ENCODE results near the gene PCDHB12. TPM values are rescaled to one million over a fixed set of nuclear protein-coding genes. Genes with fewer than 3 reads are reported as not detected.

Gene PCDHB12
- 0.16 and 1.3 TPM in 2 replicates for total RNA-seq

DNA sequence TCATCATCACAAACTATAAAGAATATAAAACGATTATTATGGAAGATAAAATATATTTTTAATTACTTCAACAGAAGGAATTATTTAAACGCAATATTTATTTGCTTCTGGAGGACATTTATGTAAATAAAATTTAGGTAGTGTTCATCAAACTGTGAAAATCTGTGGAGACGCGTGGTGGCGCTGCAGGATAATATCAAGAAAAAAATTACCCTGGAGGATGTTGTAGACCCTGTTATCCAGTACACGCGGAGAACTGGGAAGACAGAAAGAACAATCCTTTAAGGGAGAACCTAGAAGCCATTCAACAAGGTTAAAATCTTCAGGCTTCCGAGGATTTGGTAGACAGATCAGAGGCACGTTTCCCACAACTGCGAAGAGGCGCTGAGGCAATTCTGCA is at the start of gene PCDHB12:
TSS of gene PCDHB12 (plus strand) at position 242 of the 400 bp plus-strand sequence. CDS start 189 bp downstream, outside the sequence.

DNA sequence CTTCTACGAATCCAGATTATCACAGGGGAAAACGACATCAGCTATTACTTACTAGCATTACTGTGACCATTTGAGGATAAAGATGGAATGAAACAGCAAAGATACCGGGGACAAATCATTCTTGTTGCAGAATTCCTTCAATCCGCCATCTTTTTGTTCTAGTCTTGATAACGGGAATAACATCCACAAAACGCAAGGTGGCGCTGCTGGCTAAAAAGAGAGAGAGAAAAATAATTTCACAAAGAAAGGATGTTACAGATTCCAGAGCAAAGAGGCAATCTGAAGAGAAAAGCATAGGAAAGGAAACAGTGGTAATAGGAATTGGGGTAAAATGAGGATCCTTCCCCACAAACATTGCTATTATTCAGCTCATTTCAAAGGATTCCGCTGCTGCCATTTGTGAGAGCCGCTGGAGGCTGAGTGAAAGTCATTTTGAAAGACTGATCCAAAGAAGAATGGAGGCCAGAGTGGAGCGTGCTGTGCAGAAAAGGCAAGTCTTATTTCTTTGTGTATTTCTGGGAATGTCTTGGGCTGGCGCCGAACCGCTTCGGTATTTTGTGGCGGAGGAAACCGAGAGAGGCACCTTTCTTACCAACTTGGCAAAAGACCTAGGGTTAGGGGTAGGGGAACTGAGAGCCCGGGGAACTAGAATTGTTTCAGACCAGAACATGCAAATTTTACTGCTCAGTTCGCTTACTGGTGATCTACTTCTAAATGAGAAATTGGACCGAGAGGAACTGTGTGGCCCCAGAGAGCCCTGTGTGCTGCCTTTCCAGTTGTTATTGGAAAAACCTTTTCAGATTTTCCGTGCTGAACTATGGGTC is 35.9 kb upstream of the PCDHB12 start, which contains the start of gene PCDHB7:
TSS of gene PCDHB7 (plus strand) at position 264 of the 824 bp plus-strand sequence. CDS start at position 456, 192 bp downstream.

DNA sequence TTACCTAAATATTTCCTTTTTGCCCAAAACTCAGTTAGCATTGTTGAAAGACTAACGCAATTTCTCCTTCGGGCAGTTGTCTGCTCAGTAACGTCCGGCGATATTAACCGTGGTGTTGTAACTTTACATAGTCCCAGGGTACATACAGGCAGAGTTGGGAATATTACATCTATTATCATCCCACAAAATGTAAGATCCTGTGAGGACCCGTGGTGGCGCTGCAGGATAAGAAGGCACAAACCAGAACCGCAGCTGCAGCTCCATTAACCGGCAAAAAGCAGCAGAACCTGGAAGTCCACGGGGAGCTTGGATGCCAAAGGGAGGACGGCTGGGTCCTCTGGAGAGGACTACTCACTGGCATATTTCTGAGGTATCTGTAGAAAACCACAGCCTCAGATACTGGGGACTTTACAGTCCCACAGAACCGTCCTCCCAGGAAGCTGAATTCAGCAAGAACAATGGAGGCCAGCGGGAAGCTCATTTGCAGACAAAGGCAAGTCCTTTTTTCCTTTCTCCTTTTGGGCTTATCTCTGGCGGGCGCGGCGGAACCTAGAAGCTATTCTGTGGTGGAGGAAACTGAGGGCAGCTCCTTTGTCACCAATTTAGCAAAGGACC is 30.8 kb upstream of the PCDHB12 start, which contains the start of gene PCDHB8:
TSS of gene PCDHB8 (plus strand) at position 214 of the 615 bp plus-strand sequence. CDS start at position 459, 245 bp downstream.

GRCh38 chr5:141182248-141182647 is 26.3 kb upstream of the PCDHB12 start, which contains the start of gene PCDHB16:
Gene PCDHB16 (plus strand): TSS chr5:141182387. CDS start chr5:141182560, 173 bp downstream.

GRCh38 chr5:141186897-141187512 is 21.5 kb upstream of the PCDHB12 start, which contains the start of gene PCDHB9:
Gene PCDHB9 (plus strand): TSS chr5:141187161. CDS start chr5:141187319, 158 bp downstream.

DNA sequence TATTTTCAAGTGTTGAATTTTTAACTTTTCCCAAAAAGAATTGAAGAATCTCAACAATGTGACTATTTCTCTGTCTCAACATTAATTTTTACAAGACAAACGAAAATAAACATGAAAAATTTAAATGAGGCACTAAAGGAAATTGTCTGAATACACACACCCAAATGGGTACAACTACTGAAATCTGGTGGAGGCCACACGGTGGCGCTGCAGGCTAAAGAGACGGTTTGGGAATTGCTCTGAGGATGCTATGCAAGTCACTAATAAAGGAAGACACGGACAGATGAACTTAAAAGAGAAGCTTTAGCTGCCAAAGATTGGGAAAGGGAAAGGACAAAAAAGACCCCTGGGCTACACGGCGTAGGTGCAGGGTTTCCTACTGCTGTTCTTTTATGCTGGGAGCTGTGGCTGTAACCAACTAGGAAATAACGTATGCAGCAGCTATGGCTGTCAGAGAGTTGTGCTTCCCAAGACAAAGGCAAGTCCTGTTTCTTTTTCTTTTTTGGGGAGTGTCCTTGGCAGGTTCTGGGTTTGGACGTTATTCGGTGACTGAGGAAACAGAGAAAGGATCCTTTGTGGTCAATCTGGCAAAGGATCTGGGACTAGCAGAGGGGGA is 16.3 kb upstream of the PCDHB12 start, which contains the start of gene PCDHB10:
TSS of gene PCDHB10 (plus strand) at position 244 of the 616 bp plus-strand sequence. CDS start at position 444, 200 bp downstream.

GRCh38 chr5:141199359-141200235 is 8.9 kb upstream of the PCDHB12 start, which contains the start of gene PCDHB11:
Gene PCDHB11 (plus strand): TSS chr5:141199627. CDS start chr5:141199775, 148 bp downstream.

GRCh38 chr5:141213656-141214339 is 5.3 kb downstream of the PCDHB12 start, which contains the start of gene PCDHB13:
Gene PCDHB13 (plus strand): TSS chr5:141213919. CDS start chr5:141214124, 205 bp downstream.

GRCh38 chr5:141223112-141223783 is 14.7 kb downstream of the PCDHB12 start, which contains the start of gene PCDHB14:
Gene PCDHB14 (plus strand): TSS chr5:141223343. CDS start chr5:141223506, 163 bp downstream.

DNA sequence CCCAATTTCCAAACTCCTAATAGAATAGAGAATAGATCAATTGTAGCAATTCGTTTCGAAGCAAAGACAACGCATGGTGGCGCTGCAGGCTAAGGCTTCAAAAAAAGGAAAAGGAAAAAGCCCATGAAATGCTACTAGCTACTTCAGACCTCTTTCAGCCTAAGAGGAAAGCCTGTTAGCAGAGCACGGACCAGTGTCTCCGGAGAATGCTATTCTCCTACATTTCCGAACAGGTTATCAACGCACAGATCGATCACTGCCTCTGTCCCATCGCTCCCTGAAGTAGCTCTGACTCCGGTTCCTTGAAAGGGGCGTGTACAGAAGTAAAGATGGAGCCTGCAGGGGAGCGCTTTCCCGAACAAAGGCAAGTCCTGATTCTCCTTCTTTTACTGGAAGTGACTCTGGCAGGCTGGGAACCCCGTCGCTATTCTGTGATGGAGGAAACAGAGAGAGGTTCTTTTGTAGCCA is 36.8 kb downstream of the PCDHB12 start, which contains the start of gene PCDHB15:
TSS of gene PCDHB15 (plus strand) at position 146 of the 468 bp plus-strand sequence. CDS start at position 330, 184 bp downstream.

Other genes starting within 250 kb of the PCDHB12 start
- 0.19 and 0.32 TPM in 2 replicates for gene PCDHAC2, start 242.2 kb upstream of the PCDHB12 start, total RNA-seq
- not detected in 2 replicates for gene PCDHB1, start 157.3 kb upstream of the PCDHB12 start, total RNA-seq
- 0.81 and 2.3 TPM in 2 replicates for gene PCDHB2, start 114.1 kb upstream of the PCDHB12 start, total RNA-seq
- 0.32 and 1.2 TPM in 2 replicates for gene PCDHB3, start 108.2 kb upstream of the PCDHB12 start, total RNA-seq
- under 0.01 and 0.25 TPM in 2 replicates for gene PCDHB4, start 86.9 kb upstream of the PCDHB12 start, total RNA-seq
- gene PCDHB5, start 73.5 kb upstream of the PCDHB12 start, total RNA-seq, result 0.32 and 3.6 TPM in 2 replicates
- 0.25 TPM in 1 of 2 replicates, not detected in the other for gene PCDHB6, start 58.7 kb upstream of the PCDHB12 start, total RNA-seq
- gene PCDHB7, start 36.1 kb upstream of the PCDHB12 start, total RNA-seq, result 0.16 and 1.5 TPM in 2 replicates
- gene PCDHB8, start 30.9 kb upstream of the PCDHB12 start, total RNA-seq, result 0.16 and 1.3 TPM in 2 replicates
- gene PCDHB16, start 26.3 kb upstream of the PCDHB12 start, total RNA-seq, result under 0.01 and 0.63 TPM in 2 replicates
- 0.16 and 0.31 TPM in 2 replicates for gene PCDHB9, start 21.6 kb upstream of the PCDHB12 start, total RNA-seq
- gene PCDHB10, start 16.4 kb upstream of the PCDHB12 start, total RNA-seq, result 0.49 and 1.6 TPM in 2 replicates
- gene PCDHB11, start 9.1 kb upstream of the PCDHB12 start, total RNA-seq, result 0.16 and 0.69 TPM in 2 replicates
- 0.32 and 3.3 TPM in 2 replicates for gene PCDHB13, start 5.2 kb downstream of the PCDHB12 start, total RNA-seq
- 0.49 and 1.8 TPM in 2 replicates for gene PCDHB14, start 14.6 kb downstream of the PCDHB12 start, total RNA-seq
- gene PCDHB15, start 36.7 kb downstream of the PCDHB12 start, total RNA-seq, result 0.32 and 1.2 TPM in 2 replicates
- 0.16 and 0.44 TPM in 2 replicates for gene SLC25A2, start 95.3 kb downstream of the PCDHB12 start, total RNA-seq
- gene TAF7, start 112.1 kb downstream of the PCDHB12 start, total RNA-seq, result 53.3 and 79.0 TPM in 2 replicates
- 0.32 and 1.1 TPM in 2 replicates for gene PCDHGA1, start 121.8 kb downstream of the PCDHB12 start, total RNA-seq
- gene PCDHGA2, start 130.0 kb downstream of the PCDHB12 start, total RNA-seq, result 0.81 and 1.9 TPM in 2 replicates
- 0.32 and 0.82 TPM in 2 replicates for gene PCDHGA3, start 135.1 kb downstream of the PCDHB12 start, total RNA-seq
- 0.65 and 2.8 TPM in 2 replicates for gene PCDHGB1, start 141.4 kb downstream of the PCDHB12 start, total RNA-seq
- 1.3 and 6.1 TPM in 2 replicates for gene PCDHGA4, start 146.3 kb downstream of the PCDHB12 start, total RNA-seq
- 1.1 and 5.1 TPM in 2 replicates for gene PCDHGB2, start 151.3 kb downstream of the PCDHB12 start, total RNA-seq
- 0.49 and 2.0 TPM in 2 replicates for gene PCDHGA5, start 155.4 kb downstream of the PCDHB12 start, total RNA-seq
- 1.5 and 8.4 TPM in 2 replicates for gene PCDHGB3, start 161.5 kb downstream of the PCDHB12 start, total RNA-seq
- gene PCDHGA6, start 165.2 kb downstream of the PCDHB12 start, total RNA-seq, result 1.5 and 4.1 TPM in 2 replicates
- gene PCDHGA7, start 174.0 kb downstream of the PCDHB12 start, total RNA-seq, result 0.65 and 3.3 TPM in 2 replicates
- gene PCDHGB4, start 179.0 kb downstream of the PCDHB12 start, total RNA-seq, result 8.3 and 20.1 TPM in 2 replicates
- 0.65 and 3.0 TPM in 2 replicates for gene PCDHGA8, start 183.9 kb downstream of the PCDHB12 start, total RNA-seq
- 8.1 and 23.0 TPM in 2 replicates for gene PCDHGB5, start 189.2 kb downstream of the PCDHB12 start, total RNA-seq
- gene PCDHGA9, start 194.1 kb downstream of the PCDHB12 start, total RNA-seq, result 0.97 and 4.5 TPM in 2 replicates
- gene PCDHGB6, start 199.3 kb downstream of the PCDHB12 start, total RNA-seq, result 1.6 and 3.9 TPM in 2 replicates
- 2.1 and 5.2 TPM in 2 replicates for gene PCDHGA10, start 204.3 kb downstream of the PCDHB12 start, total RNA-seq
- gene PCDHGB7, start 209.0 kb downstream of the PCDHB12 start, total RNA-seq, result 3.2 and 12.3 TPM in 2 replicates
- 4.0 and 14.5 TPM in 2 replicates for gene PCDHGA11, start 212.3 kb downstream of the PCDHB12 start, total RNA-seq
- 1.8 and 6.2 TPM in 2 replicates for gene PCDHGA12, start 221.8 kb downstream of the PCDHB12 start, total RNA-seq